ENCODE results near the gene GPATCH1. TPM values are rescaled to one million over a fixed set of nuclear protein-coding genes. Genes with fewer than 3 reads are reported as not detected.

GPATCH1 gene
- total RNA-seq, 1 donor from 2014 or later, result 4.4 TPM

GRCh38 chr19:33100894-33101644, 20.1 kb downstream of the GPATCH1 start:
- no peaks in the 10 kb centered on the region for H3K9me3 ChIP-seq
- no peak for DNase-seq (ENCODE audit: low spot score in 2 of 2)
- no peaks in the 10 kb centered on the region for H3K4me1 ChIP-seq
- no peak overlapping the region for H3K4me3 ChIP-seq
- no peaks in the 10 kb centered on the region for H3K27me3 ChIP-seq
- H3K27ac ChIP-seq, result no peak overlapping the region
- H3K36me3 ChIP-seq, result peaks cover 46 to 73% of the 10 kb centered on the region in 2 donors
- no peak for TF ChIP-seq CTCF (IDR thresholded peaks at IDR 0.05)
- intact Hi-C loops (cut with DNase I), result no loop called here

- Histone ChIP-seq H3K27me3 (no peaks in the 10 kb centered on the region), H3K36me3 (peaks cover 44 to 74% of the 10 kb centered on the region in 2 donors), H3K9me3 (no peaks in the 10 kb centered on the region), H3K4me3 (no peak overlapping the region), H3K4me1 (no peaks in the 10 kb centered on the region), H3K27ac (no peak overlapping the region)
- TF ChIP-seq CTCF (IDR thresholded peaks at IDR 0.05), result no peak
- no peak for DNase-seq (ENCODE audit: low spot score in 2 of 2)
- intact Hi-C loops (cut with DNase I), result no loop called here
Measured at GRCh38 chr19:33102893-33103292, 21.9 kb downstream of the GPATCH1 start.

GRCh38 chr19:33108161-33108560, 27.2 kb downstream of the GPATCH1 start:
- no peaks in the 10 kb centered on the region for H3K4me1 ChIP-seq
- no peaks in the 10 kb centered on the region for H3K27me3 ChIP-seq
- no peak overlapping the region for H3K4me3 ChIP-seq
- no peaks in the 10 kb centered on the region for H3K9me3 ChIP-seq
- intact Hi-C loops (cut with DNase I), result no loop called here
- H3K27ac ChIP-seq, result no peak overlapping the region
- DNase-seq (ENCODE audit: low spot score in 2 of 2), result no peak
- no peak for TF ChIP-seq CTCF (IDR thresholded peaks at IDR 0.05)
- H3K36me3 ChIP-seq, result peaks cover 65 to 78% of the 10 kb centered on the region in 2 donors

GRCh38 chr19:33110137-33110910, 29.3 kb downstream of the GPATCH1 start:
- intact Hi-C loops (cut with DNase I), result no loop called here
- Histone ChIP-seq H3K36me3 (peaks cover 68 to 76% of the 10 kb centered on the region in 2 donors), H3K4me3 (no peak overlapping the region), H3K4me1 (no peaks in the 10 kb centered on the region), H3K9me3 (no peaks in the 10 kb centered on the region), H3K27me3 (no peaks in the 10 kb centered on the region), H3K27ac (no peak overlapping the region)
- no peak for DNase-seq (ENCODE audit: low spot score in 2 of 2)
- no peak for TF ChIP-seq CTCF (IDR thresholded peaks at IDR 0.05)

- DNase-seq (ENCODE audit: low spot score in 2 of 2), result no peak
- Histone ChIP-seq H3K9me3 (no peaks in the 10 kb centered on the region), H3K27me3 (no peaks in the 10 kb centered on the region), H3K36me3 (peaks cover 68 to 84% of the 10 kb centered on the region in 2 donors), H3K4me3 (no peak overlapping the region), H3K4me1 (no peaks in the 10 kb centered on the region), H3K27ac (no peak overlapping the region)
- intact Hi-C loops (cut with DNase I), result no loop called here
- no peak for TF ChIP-seq CTCF (IDR thresholded peaks at IDR 0.05)
Measured at GRCh38 chr19:33111587-33111986, 30.6 kb downstream of the GPATCH1 start.
